AG09319 (cell line): Measurements from ENCODE around the gene DMD.

Experiments
- DNase-seq: peaks from one replicate; pipeline ENCODE4 v3.0.0-alpha.2; 2010; ENCODE audit warnings: low read depth; ENCODE audit errors: extremely low read depth
- CTCF ChIP-seq: IDR thresholded peaks from 2 replicates; pipeline ENCODE4 v1.5.1; 2011; ENCODE audit warnings: low read depth, mild to moderate bottlenecking, inconsistent platforms, low read length, moderate library complexity

Gene DMD

GRCh38 chrX:32448945-32449344, 762.4 kb downstream of the DMD start:
- TF ChIP-seq CTCF = no peak
- no peak for DNase-seq

- DNase-seq = no peak
- no peak for TF ChIP-seq CTCF
Measured at GRCh38 chrX:32448320-32448719, 763.0 kb downstream of the DMD start.

DNA sequence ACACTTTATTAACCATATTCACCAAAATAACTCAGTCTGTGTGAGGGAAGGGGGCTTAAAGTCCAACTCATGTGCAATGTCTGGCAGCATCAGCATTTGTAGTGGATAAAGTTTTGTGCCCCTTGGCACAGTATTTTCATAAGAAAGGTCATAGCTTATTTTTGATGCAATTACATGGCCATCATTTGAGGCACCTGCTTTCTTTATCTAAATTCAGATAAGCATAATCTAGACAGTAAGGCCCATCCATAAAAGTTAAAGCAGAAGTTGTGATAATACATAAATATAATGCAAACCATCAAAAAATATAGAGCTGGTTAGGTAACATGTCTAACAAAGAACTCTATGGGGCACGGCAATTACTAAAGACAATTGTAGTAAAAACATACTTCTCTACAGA, 763.7 kb downstream of the DMD start:
- no peak for DNase-seq
- TF ChIP-seq CTCF = no peak

DNA sequence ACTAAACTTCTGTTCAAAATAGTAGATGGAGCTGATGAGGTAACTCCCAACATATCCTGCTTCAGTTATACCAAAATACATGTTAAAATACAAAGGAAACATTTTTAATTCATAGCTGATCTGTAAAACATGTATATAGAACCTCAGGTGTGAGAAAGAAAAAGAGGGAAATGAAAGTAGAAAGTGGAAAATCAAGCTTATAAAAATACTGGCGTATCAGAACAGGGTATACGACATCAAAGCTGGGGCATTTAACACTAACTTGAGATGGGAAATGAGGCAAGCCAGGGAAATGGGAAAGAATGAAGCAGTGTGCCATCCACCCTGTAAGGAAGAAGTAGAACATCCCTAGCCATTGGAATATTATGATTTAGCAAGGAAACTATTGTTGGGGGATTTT, 767.5 kb downstream of the DMD start:
- TF ChIP-seq CTCF = no peak
- DNase-seq = no peak

DNA sequence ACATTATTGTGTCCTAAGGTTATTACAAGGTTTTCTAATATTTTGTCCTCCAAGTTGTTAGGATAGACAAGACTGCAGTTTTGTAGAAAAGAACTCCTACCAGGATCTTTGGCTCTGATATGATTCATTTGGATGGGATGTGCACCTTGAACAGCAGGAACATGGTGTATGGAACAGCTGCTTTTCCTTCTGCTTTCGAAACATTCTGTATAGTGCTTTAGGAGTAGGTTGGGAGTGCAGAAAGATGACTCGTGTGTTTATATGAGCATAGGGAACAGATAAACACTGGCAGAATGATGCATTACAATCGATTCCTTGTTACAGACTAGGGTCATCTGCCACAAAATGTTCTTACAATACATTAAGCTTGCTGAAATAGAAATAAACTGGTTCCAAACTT, 790.1 kb downstream of the DMD start:
- no peak for TF ChIP-seq CTCF
- no peak for DNase-seq

GRCh38 chrX:32408389-32408788, 803.0 kb downstream of the DMD start:
- TF ChIP-seq CTCF = no peak
- DNase-seq = no peak

DNA sequence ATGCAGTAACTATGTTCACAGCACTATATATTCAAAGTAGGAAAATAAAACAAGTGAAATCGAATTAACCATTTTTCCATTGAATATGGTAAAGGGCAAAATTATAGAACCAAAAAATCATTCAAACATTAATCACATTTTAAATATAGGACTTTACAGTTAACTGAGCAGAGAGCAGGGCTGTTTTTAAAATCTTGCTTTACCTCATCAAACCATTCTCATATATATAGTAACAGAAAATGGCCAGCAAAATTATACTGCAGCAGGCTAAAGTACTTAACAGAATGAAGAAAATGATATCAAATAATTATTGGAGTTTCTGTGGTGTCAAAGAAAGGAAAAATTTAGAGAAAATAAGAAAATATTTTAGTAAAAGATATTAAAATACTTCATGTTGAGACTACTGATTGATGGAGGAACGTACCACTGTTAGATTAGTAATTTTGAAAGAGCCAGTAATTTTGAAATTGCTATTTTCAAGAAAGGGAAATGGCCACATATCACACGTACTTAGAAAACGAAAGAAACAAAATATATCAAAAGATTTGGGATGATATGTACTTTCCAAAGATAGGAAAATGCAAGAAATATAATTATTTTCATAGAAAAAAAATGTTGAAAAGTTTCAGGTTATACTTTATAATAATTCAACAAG, 813.7 kb downstream of the DMD start:
- no peak for TF ChIP-seq CTCF
- no peak for DNase-seq
